K562 (cell line): ENCODE results near the gene TLE7. TPM values are rescaled to one million over a fixed set of nuclear protein-coding genes. Genes with fewer than 3 reads are reported as not detected.

Experiments used
- CREB1 ChIP-seq, 2 experiments: sonication (generic) in 1 of 2; formaldehyde crosslinking in 1 of 2; IDR thresholded peaks; 2 replicates each; pipeline versions ENCODE4 v1.6.1 to v1.8.0; 2012 to 2022; ENCODE audit warnings: inconsistent platforms in 1 of 2, mild to moderate bottlenecking in 1 of 2, missing genetic modification reagents in 1 of 2, moderate library complexity in 1 of 2
- EHMT2 ChIP-seq: fragments of 450-650 bp; IDR thresholded peaks from 2 replicates; pipeline ENCODE4 v1.6.1; 2018; ENCODE audit warnings: antibody characterized with exemption
- FOXP4 ChIP-seq: sonication (generic); formaldehyde crosslinking; IDR thresholded peaks from 2 replicates; pipeline ENCODE4 v1.8.0; 2022; ENCODE audit warnings: mild to moderate bottlenecking, missing genetic modification reagents, borderline replicate concordance
- HOMEZ ChIP-seq: fragments of 250-450 bp; sonication (Bioruptor Pico); IDR thresholded peaks from 2 replicates; pipeline ENCODE4 v1.4.0; 2020; ENCODE audit warnings: mild to moderate bottlenecking, moderate library complexity
- KAT7 ChIP-seq: sonication (generic); formaldehyde crosslinking; IDR thresholded peaks from 2 replicates; pipeline ENCODE4 v1.8.0; 2022; ENCODE audit warnings: missing genetic modification reagents, mild to moderate bottlenecking, borderline replicate concordance
- KDM4B ChIP-seq, 2 experiments: fragments of 450-650 bp in 1 of 2; sonication (generic) in 1 of 2; IDR thresholded peaks; 2 replicates each; pipeline ENCODE4 v1.6.1; 2016 to 2017; ENCODE audit warnings: borderline replicate concordance in 2 of 2, antibody characterized with exemption in 1 of 2, low read depth in 1 of 2, mild to moderate bottlenecking in 1 of 2
- MECOM ChIP-seq: fragments of 250-450 bp; sonication (Bioruptor Pico); IDR thresholded peaks from 2 replicates; pipeline ENCODE4 v1.8.0; 2022; ENCODE audit warnings: inconsistent platforms
- MTA1 ChIP-seq: fragments of 450-650 bp; IDR thresholded peaks from 2 replicates; pipeline ENCODE4 v1.6.1; 2017; ENCODE audit warnings: borderline replicate concordance
- NFXL1 ChIP-seq: fragments of 450-650 bp; formaldehyde crosslinking; IDR thresholded peaks from 2 replicates; pipeline ENCODE4 v1.4.0; 2021; ENCODE audit warnings: mild to moderate bottlenecking
- PATZ1 ChIP-seq: fragments of 250-450 bp; sonication (Bioruptor Pico); IDR thresholded peaks from 2 replicates; pipeline ENCODE4 v1.5.0; 2020; ENCODE audit warnings: mild to moderate bottlenecking, borderline replicate concordance
- SIX5 ChIP-seq, 2 experiments: IDR thresholded peaks; 2 replicates each; pipeline ENCODE4 v1.6.1; 2011; ENCODE audit warnings: low read length in 2 of 2, borderline replicate concordance in 1 of 2, low read depth in 1 of 2, mild to moderate bottlenecking in 1 of 2, moderate library complexity in 1 of 2; ENCODE audit not compliant: insufficient read depth in 1 of 2
- SMAD4 ChIP-seq: fragments of 250-450 bp; sonication (Bioruptor Pico); conservative IDR thresholded peaks from 2 replicates; pipeline ENCODE4 v1.8.0; 2021; ENCODE audit warnings: inconsistent platforms, mild to moderate bottlenecking, moderate library complexity
- SMARCA5 ChIP-seq: fragments of 450-650 bp; IDR thresholded peaks from 2 replicates; pipeline ENCODE4 v1.6.1; 2016
- THRB ChIP-seq: fragments of 450-650 bp; formaldehyde crosslinking; conservative IDR thresholded peaks from 2 replicates; pipeline ENCODE4 v1.4.0; 2022; ENCODE audit warnings: mild to moderate bottlenecking, missing genetic modification characterization
- ZNF311 ChIP-seq: fragments of 250-450 bp; sonication (Bioruptor Pico); IDR thresholded peaks from 2 replicates; pipeline ENCODE4 v1.4.0; 2020; ENCODE audit warnings: mild to moderate bottlenecking, moderate library complexity
- ZNF57 ChIP-seq: fragments of 450-650 bp; formaldehyde crosslinking; IDR thresholded peaks from 2 replicates; pipeline ENCODE4 v1.4.0; 2020; ENCODE audit warnings: mild to moderate bottlenecking, moderate library complexity
- polyA plus RNA-seq, 8 experiments: library from polyadenylated mRNA; depleted of rRNA in 4 of 8; stranded (reverse) in 5 of 8; unstranded in 3 of 8; fragments of >200 nt; fragmentation: Nextera tagmentation in 2 of 8; fragmentation: Illumina TruSeq in 1 of 8; extraction: Ambion mirVana in 2 of 8; extraction: Trizol in 1 of 8; gene quantifications; 2 replicates each; pipeline versions ENCODE4 v1.2.1 to v1.2.3, GENCODE V29; 2011 to 2014; ENCODE audit warnings: inconsistent platforms in 1 of 8, missing spikeins in 1 of 8
- total RNA-seq, 7 experiments: library from RNA; depleted of rRNA in 6 of 7; stranded (reverse); fragments of >200 nt in 6 of 7; fragmentation: Illumina TruSeq in 2 of 7; extraction: Trizol in 2 of 7; gene quantifications; 2 replicates each; pipeline versions ENCODE4 v1.2.1 to v1.2.3, GENCODE V29; 2011 to 2021; ENCODE audit warnings: low replicate concordance in 1 of 7
- TF ChIP-seq, protein P1 (sequence below): fragments of 250-450 bp; sonication (Bioruptor Pico); IDR thresholded peaks from 2 replicates; pipeline ENCODE4 v1.4.0; 2020; ENCODE audit warnings: mild to moderate bottlenecking
- TF ChIP-seq, protein P2 (sequence below): sonication (generic); formaldehyde crosslinking; IDR thresholded peaks from 2 replicates; pipeline ENCODE4 v1.8.0; 2023; ENCODE audit warnings: mild to moderate bottlenecking, missing genetic modification reagents

TLE7 gene
- total and polyA plus RNA-seq, 9 of the 15 experiments (the other 6 are each of a cell fraction or from before 2014, with no cell fraction given) = not detected

DNA sequence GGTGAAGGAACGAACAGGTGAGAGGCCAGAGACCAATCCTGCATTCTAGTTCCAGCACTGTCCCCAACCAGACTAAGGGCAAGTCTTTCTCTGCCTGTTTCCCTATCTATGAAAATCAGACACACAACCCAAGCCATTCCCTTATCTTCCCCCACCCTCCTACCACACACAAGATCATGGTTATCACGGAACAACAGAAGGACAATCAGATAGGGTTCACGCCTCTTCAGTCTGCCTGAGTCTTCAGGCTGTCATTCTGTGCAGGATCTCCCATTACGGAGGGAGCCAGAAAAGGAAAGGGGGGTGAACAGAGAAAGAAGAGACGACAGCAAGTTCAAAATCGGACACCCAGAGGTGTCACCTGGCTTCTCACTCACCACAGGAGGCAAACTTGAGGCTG is 11.1 kb downstream of the TLE7 start (continued):
- no peak for TF ChIP-seq KDM4B (IDR thresholded peaks at IDR 0.05; ENCODE audit: borderline replicate concordance in 2 of 2, low read depth in 1 of 2)
- TF ChIP-seq FOXP4 (CRISPR knock-in tag) = no peak
- peak; percentile 91 for TF ChIP-seq MTA1
- TF ChIP-seq MECOM (CRISPR knock-in tag) = peak; percentile 91
- no peak for TF ChIP-seq HOMEZ (CRISPR knock-in tag)
- TF ChIP-seq EHMT2 = 0 out of 2 replicates have a peak, but pooled peaks have one; percentile 48
- TF ChIP-seq, protein P1, sequence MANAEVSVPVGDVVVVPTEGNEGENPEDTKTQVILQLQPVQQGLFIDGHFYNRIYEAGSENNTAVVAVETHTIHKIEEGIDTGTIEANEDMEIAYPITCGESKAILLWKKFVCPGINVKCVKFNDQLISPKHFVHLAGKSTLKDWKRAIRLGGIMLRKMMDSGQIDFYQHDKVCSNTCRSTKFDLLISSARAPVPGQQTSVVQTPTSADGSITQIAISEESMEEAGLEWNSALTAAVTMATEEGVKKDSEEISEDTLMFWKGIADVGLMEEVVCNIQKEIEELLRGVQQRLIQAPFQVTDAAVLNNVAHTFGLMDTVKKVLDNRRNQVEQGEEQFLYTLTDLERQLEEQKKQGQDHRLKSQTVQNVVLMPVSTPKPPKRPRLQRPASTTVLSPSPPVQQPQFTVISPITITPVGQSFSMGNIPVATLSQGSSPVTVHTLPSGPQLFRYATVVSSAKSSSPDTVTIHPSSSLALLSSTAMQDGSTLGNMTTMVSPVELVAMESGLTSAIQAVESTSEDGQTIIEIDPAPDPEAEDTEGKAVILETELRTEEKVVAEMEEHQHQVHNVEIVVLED (CRISPR knock-in tag) = peak; percentile 41; the same call in 1 of the 2 replicates
- no peak for TF ChIP-seq CREB1 (IDR thresholded peaks at IDR 0.05)
- TF ChIP-seq CREB1 (CRISPR knock-in tag; IDR thresholded peaks at IDR 0.05) = no peak
- no peak for TF ChIP-seq SIX5 (IDR thresholded peaks at IDR 0.05; ENCODE audit: borderline replicate concordance in 1 of 2, insufficient read depth in 1 of 2, low read depth in 1 of 2, low read length in 2 of 2)
- TF ChIP-seq SMARCA5 = no peak
- no peak for TF ChIP-seq THRB (CRISPR knock-in tag)
- TF ChIP-seq ZNF57 = no peak
- peak; percentile 59; the same call in 1 of the 2 replicates for TF ChIP-seq PATZ1
- no peak for TF ChIP-seq KAT7 (CRISPR knock-in tag)
- TF ChIP-seq NFXL1 (CRISPR knock-in tag) = no peak
- TF ChIP-seq SMAD4 (CRISPR knock-in tag) = peak; percentile 95
- TF ChIP-seq ZNF311 = no peak
- TF ChIP-seq, protein P2, sequence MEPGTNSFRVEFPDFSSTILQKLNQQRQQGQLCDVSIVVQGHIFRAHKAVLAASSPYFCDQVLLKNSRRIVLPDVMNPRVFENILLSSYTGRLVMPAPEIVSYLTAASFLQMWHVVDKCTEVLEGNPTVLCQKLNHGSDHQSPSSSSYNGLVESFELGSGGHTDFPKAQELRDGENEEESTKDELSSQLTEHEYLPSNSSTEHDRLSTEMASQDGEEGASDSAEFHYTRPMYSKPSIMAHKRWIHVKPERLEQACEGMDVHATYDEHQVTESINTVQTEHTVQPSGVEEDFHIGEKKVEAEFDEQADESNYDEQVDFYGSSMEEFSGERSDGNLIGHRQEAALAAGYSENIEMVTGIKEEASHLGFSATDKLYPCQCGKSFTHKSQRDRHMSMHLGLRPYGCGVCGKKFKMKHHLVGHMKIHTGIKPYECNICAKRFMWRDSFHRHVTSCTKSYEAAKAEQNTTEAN (CRISPR knock-in tag) = no peak
